ENCODE results near the gene CTNNA3.

Gene CTNNA3

DNA sequence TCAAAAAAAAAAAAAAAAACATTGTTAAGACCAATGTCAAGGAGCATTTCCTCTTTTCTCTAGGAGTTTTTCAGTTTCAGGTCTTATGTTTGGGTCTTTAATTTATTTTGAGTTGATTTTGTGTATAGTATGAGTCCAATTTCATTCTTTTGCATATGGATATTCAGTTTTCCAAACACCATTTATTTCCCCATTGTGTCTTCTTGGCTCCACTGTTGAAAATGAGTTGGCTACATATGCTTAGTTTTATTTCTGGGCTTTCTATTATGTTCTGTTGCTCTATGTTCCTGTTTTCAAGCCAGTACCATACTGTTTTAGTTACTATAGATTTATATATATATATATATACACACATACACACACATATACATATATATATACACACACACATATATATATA, 1506.7 kb downstream of the CTNNA3 start:
- DNase-seq: no peak

DNA sequence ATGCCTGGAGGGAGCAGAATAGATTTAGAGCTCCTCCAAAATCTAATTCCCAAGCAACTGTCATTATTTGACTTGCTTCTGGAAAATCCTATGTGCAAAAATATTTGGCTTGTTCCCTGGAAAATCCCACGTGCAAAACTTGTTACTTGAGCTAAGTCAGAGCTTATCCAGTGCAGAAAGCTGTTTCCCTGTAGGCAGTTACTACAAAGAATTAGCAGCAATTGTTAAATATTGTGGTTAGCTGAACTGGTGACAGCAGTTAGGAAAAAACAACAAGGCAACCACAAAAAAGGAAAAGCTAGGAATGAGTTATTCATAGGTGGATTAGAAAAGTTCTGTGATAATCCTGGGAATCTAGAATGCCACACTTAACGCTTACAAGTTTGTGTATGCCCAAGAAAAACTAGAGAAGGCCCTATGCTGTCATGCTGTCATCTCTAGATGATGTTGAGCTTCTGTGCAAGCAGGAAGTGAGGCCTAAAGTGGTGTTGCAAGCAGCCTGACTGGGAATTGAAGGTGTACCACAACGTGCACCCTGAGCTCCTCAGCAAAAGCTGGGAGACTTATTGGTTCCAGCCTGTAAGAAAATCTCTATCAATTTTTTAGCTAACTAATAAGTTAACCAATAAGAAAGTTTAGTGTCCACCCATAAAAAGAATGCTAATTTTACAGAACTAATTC, 1508.8 kb downstream of the CTNNA3 start:
- no peak for DNase-seq

GRCh38 chr10:66183028-66183427, 1513.0 kb downstream of the CTNNA3 start:
- no peak for DNase-seq

- DNase-seq: peak; percentile 74 to 79
These were observed 1515.2 kb downstream of the CTNNA3 start for GRCh38 chr10:66180581-66181318.

GRCh38 chr10:66180021-66180420, 1516.0 kb downstream of the CTNNA3 start:
- no peak for DNase-seq

DNA sequence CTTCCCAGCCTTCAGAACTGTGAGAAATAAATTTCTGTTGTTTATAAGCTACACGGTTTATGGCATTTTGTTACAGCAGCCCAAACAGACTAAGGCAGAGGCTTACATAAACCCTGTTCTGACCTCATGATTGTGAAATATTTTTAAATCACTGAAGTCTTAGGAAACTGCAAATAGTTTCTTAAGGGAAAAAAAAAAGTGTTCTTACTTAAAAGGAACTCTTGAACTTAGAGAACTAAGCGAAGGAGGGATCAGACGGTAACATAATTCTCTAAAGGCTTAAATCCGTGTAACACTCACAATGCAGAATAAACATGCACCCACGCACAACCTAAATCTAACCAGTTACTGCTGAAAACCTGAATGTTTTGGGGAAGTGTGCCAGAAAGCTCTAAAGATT, 1519.2 kb downstream of the CTNNA3 start:
- peak; percentile 44 to 77 for DNase-seq

- no peak for DNase-seq
These were observed 1528.2 kb downstream of the CTNNA3 start for GRCh38 chr10:66167816-66168215.

- no peak for DNase-seq
These were observed 1533.3 kb downstream of the CTNNA3 start for GRCh38 chr10:66162560-66163143.

GRCh38 chr10:66151346-66151745, 1544.6 kb downstream of the CTNNA3 start:
- no peak for DNase-seq

GRCh38 chr10:66148312-66148711, 1547.7 kb downstream of the CTNNA3 start:
- no peak for DNase-seq

DNA sequence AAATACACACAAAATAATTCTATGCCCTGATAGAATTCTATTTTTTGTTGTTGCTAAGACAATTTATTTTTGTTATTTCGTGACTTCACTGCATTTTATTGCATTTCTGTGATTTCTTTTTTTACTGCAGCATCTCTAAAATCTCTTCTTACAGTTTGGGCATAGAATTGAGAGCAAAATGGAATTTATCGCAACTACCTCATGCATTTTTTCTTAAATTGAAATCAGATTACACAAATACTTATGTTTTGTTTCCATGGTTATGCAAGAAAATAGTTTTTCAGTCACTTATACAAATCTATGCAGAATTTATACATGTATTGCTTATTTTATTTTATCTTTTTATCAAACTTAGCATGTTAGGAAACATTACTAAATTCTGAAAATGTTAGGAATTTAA, 1552.0 kb downstream of the CTNNA3 start:
- no peak for DNase-seq

DNA sequence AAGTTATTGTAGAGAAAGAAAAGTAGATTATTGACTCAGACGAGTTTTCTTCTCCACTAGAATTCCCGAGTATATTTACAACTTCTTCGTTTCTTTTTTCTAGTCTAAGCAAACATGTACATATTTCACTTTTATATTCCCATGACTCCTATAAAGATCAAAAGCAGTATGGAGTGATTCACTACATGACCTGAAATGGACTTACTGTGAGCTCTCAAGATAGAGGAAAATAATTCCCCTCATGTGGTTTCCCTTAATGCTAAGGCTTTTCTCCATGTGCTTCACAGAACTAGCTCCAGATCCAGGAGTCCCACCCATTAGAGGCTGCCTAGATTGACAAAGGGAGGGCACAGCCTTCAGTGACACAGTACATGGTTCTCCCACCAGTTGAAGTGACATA, 1593.2 kb downstream of the CTNNA3 start:
- no peak for DNase-seq

DNA sequence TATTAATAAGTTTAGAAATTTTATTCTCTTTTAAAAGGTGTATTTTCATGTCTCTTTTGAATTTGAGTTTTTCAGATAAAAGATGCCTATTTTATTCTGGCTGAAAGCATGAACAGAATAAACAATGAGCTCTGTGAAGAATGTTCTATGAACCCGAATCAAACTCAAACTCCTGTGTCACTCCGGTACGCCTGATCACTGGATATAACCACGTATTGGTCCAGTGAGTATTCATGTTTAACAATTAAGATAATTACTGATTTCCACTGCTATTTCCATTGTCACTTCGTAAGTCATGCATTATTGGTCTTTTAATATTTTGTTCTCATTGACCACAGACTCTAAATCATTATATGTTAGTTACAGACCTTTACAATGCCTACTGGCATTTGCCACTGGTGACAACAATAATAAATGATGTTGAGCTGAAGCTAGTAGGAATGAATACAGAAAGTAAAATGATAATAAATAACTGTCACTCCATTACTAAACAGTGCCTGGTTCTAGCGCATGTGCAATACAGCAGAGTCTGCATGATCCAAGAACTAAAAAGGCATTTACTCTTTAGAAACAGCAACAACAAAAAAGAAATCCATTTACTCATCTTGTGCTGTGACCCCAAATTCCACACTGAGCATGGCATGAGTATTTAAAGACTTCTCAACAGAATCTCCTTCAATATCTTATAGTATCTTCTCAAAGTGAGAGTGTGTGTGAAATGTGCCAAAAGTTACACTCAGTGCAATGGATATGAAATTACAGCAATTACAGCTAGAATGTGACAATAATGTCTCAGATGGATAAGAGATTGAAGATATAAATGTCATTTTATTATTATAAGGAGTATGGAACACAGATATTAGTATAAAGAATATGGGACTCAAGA, 1597.2 kb downstream of the CTNNA3 start:
- DNase-seq: no peak

DNA sequence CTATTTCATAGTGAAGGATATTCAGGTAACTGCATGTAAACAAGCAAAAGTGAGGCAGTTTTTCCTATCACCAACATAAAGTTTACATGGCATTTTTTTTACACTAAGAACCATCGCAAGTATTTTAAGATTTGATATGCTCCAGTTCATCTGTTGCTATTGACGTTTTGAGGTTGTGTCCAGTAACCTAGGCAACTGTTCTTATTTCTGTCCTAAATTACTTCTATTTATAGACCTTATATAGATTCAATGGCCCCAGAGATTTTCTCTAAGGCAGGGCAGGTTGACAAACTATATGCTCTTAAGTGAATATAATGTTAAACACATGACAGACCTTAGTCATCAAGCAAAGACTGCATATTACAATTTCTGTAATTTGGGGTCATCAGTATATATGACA, 1600.4 kb downstream of the CTNNA3 start:
- DNase-seq: no peak

DNA sequence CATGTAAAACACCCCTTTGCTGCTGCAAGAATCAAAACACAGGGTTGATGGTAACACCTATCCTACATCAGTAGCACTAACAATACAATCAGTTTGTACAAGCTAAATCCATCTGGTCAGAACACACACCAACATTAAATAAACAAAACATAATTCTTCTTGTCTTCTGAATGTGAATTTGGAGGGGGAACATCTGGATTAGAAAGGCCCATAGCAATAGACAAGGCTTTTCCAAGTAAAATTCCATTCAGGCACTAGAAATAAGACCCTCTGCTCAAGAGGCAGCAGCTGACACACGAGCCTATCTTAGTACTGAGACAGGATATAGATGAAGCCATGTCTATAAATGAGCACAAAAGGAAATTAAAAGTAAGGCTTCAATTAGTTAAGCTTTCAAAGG, 1610.1 kb downstream of the CTNNA3 start:
- no peak for DNase-seq

- no peak for DNase-seq
These were observed 1624.1 kb downstream of the CTNNA3 start for GRCh38 chr10:66071907-66072306.

GRCh38 chr10:66058594-66058993, 1637.4 kb downstream of the CTNNA3 start:
- no peak for DNase-seq

- DNase-seq: no peak
These were observed 1646.7 kb downstream of the CTNNA3 start for GRCh38 chr10:66049335-66049734.

- no peak for DNase-seq
These were observed 1650.1 kb downstream of the CTNNA3 start for GRCh38 chr10:66045859-66046258.

- DNase-seq: no peak
These were observed 1654.2 kb downstream of the CTNNA3 start for GRCh38 chr10:66041771-66042170.

- DNase-seq: no peak
These were observed 1657.4 kb downstream of the CTNNA3 start for GRCh38 chr10:66038623-66039022.

DNA sequence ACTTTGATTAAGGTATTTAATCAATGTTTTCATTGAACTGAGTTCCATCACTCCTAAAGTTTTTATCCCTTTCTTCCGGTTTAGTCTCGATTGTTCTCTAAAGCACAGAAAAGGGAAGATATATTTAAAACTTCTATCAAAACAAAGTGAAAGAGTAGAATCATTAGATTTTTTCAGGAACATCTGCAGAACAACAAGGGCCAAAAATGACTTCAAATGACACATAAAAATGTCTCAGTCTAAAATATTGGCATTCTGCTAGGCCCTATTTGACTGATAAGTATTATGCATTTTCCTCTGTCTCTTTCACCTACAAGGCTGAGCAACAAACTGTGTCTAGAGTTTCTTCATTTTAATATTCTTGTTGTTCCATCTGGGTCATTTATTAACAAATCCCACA, 1669.7 kb downstream of the CTNNA3 start:
- no peak for DNase-seq

DNA sequence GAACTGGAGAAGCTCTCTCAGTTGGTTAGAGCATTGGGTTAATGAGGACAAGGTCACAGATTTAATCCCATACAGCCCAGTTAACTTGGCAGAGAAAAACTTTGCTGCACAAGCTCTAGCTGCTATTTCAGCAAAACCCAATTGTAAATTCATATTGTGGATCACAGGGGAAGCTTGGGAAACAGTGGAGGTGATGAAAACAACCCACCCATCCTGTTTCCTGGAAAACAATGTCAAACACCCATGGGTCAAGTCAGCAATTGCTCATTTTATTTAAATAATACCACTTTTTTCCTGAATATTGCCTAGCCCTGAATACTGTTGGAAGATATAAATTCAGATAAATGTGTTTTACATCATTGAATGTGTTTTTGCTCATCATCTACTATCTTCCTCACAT, 1670.8 kb downstream of the CTNNA3 start:
- DNase-seq: no peak
